Progenitor cell of endocrine pancreas (in vitro differentiated cells): Measurements from ENCODE around the gene CDC73. TPM values are rescaled to one million over a fixed set of nuclear protein-coding genes. Genes with fewer than 3 reads are reported as not detected.

ENCODE experiments used
- DNase-seq: peaks from one replicate; pipeline ENCODE4 v3.0.0; 2021; ENCODE audit warnings: low spot score; ENCODE audit not compliant: unreplicated experiment
- H3K27ac Mint-ChIP-seq: 2 replicates; pipeline ENCODE4 v1.8.0; 2021; ENCODE audit warnings: mild to moderate bottlenecking, moderate library complexity, mixed read lengths
- H3K27me3 Mint-ChIP-seq: 2 replicates; pipeline ENCODE4 v1.8.0; 2021; ENCODE audit warnings: mixed read lengths
- H3K36me3 Mint-ChIP-seq: 2 replicates; pipeline ENCODE4 v1.8.0; 2022; ENCODE audit warnings: mixed read lengths; ENCODE audit not compliant: insufficient read depth
- H3K4me1 Mint-ChIP-seq: 2 replicates; pipeline ENCODE4 v1.8.0; 2021; ENCODE audit warnings: low read depth, mixed read lengths
- H3K4me3 Mint-ChIP-seq: 2 replicates; pipeline ENCODE4 v1.8.0; 2021; ENCODE audit warnings: low read depth, mild to moderate bottlenecking, moderate library complexity, mixed read lengths
- H3K9me3 Mint-ChIP-seq: 2 replicates; pipeline ENCODE4 v1.8.0; 2021; ENCODE audit warnings: low read depth, mixed read lengths
- CTCF ChIP-seq: fragments of 200-600 bp; sonication (generic); IDR thresholded peaks from one replicate; pipeline ENCODE4 v1.5.0; 2021; ENCODE audit warnings: antibody characterized with exemption, mild to moderate bottlenecking; ENCODE audit not compliant: unreplicated experiment
- total RNA-seq: library from RNA; stranded (reverse); gene quantifications from 2 replicates; pipeline ENCODE4 v1.2.1, GENCODE V29; 2021

The CDC73 gene
- total RNA-seq, 1 donor from 2014 or later: 62.7 TPM

- no peak for TF ChIP-seq CTCF
- no peak for DNase-seq
- no peaks in the 10 kb centered on the region for H3K36me3 Mint-ChIP-seq
- no peaks in the 10 kb centered on the region for H3K27me3 Mint-ChIP-seq
- no peaks in the 10 kb centered on the region for H3K9me3 Mint-ChIP-seq
- H3K4me3 Mint-ChIP-seq: no peak overlapping the region
- no peak overlapping the region for H3K27ac Mint-ChIP-seq
- peaks cover 22% of the 10 kb centered on the region for H3K4me1 Mint-ChIP-seq
These were observed 12.2 kb upstream of the CDC73 start for GRCh38 chr1:193109619-193110018.

GRCh38 chr1:193110246-193110645 lies 11.6 kb upstream of the CDC73 start:
- Mint-ChIP-seq H3K4me3 (no peak overlapping the region), H3K27ac (no peak overlapping the region), H3K27me3 (no peaks in the 10 kb centered on the region), H3K36me3 (no peaks in the 10 kb centered on the region), H3K9me3 (no peaks in the 10 kb centered on the region), H3K4me1 (peaks cover 23% of the 10 kb centered on the region)
- no peak for DNase-seq
- no peak for TF ChIP-seq CTCF

GRCh38 chr1:193110864-193111263 lies 11.0 kb upstream of the CDC73 start:
- no peaks in the 10 kb centered on the region for H3K9me3 Mint-ChIP-seq
- H3K36me3 Mint-ChIP-seq: no peaks in the 10 kb centered on the region
- no peak overlapping the region for H3K27ac Mint-ChIP-seq
- TF ChIP-seq CTCF: no peak
- H3K4me1 Mint-ChIP-seq: peaks cover 24% of the 10 kb centered on the region
- no peak for DNase-seq
- H3K27me3 Mint-ChIP-seq: no peaks in the 10 kb centered on the region
- no peak overlapping the region for H3K4me3 Mint-ChIP-seq

GRCh38 chr1:193111641-193112090 lies 10.2 kb upstream of the CDC73 start:
- Mint-ChIP-seq H3K4me3 (no peak overlapping the region), H3K27me3 (no peaks in the 10 kb centered on the region), H3K9me3 (no peaks in the 10 kb centered on the region), H3K36me3 (no peaks in the 10 kb centered on the region), H3K27ac (no peak overlapping the region), H3K4me1 (peaks cover 28% of the 10 kb centered on the region)
- DNase-seq: no peak
- no peak for TF ChIP-seq CTCF

GRCh38 chr1:193113258-193113991 lies 8.4 kb upstream of the CDC73 start:
- Mint-ChIP-seq H3K27ac (no peak overlapping the region), H3K27me3 (no peaks in the 10 kb centered on the region), H3K4me1 (peaks cover 34% of the 10 kb centered on the region), H3K36me3 (no peaks in the 10 kb centered on the region), H3K4me3 (no peak overlapping the region), H3K9me3 (no peaks in the 10 kb centered on the region)
- DNase-seq: no peak
- no peak for TF ChIP-seq CTCF
